Measurements from ENCODE around the gene ANXA5. TPM values are rescaled to one million over a fixed set of nuclear protein-coding genes. Genes with fewer than 3 reads are reported as not detected.

The ANXA5 gene
- total and polyA plus RNA-seq, 12 donors = 209 to 654 (median 401) TPM

DNA sequence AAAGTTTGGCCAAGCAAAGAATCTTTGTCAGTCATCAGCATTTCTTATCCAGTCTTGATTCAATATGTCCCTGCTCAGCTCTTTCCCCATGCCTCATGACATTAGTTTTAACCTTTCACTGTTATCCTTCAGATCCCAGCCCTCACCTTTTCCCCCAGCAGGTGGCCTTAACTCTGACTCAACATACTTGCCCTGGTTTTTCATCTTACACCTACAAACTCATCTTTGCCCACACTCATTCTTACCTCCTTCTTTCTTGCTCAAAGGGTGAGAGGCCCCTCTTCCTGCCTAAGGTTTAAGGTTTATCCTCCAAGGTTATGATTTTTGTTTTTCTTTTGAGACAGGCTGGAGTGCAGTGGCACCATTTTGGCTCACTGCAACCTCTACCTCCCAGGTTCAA lies 10.6 kb upstream of the ANXA5 start:
- H3K4me3 ChIP-seq = no peak overlapping the region
- no peaks in the 10 kb centered on the region for H3K27me3 ChIP-seq
- H3K27ac ChIP-seq = no peak overlapping the region
- DNase-seq = no peak
- intact Hi-C loops (cut with DNase I) = no loop called here
- no peaks in the 10 kb centered on the region for H3K9me3 ChIP-seq (replicated peaks in 1 of 3)
- no peak for TF ChIP-seq CTCF (IDR thresholded peaks at IDR 0.05)
- no peak for TF ChIP-seq POLR2A (IDR thresholded peaks at IDR 0.05)
- peaks cover 10 to 12% of the 10 kb centered on the region in 2 donors for H3K4me1 ChIP-seq (replicated peaks in 1 of 2)
- no peaks in the 10 kb centered on the region for H3K36me3 ChIP-seq (replicated peaks in 1 of 2)

DNA sequence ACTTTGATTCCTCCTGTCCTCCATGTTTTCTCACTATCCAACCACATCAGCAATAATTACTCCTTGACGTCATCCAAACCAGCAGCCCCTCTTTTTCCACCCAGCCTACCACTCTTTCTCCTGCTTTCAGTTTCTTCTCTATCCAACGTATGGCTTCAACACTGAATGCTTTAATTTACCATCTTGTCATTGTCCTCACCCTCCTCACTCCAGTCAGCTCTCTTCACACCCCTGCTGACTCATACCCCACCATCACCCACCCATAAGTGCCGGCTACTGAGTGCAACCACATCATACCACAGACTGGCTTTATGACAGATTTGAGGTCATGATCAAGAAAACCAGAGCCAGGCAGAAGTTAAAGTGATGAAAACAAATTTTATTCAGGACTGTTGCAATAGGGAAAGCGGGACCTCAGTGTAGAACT lies 9.8 kb upstream of the ANXA5 start:
- Histone ChIP-seq H3K27me3 (no peaks in the 10 kb centered on the region), H3K9me3 (replicated peaks in 1 of 3) (no peaks in the 10 kb centered on the region), H3K36me3 (replicated peaks in 1 of 2) (no peaks in the 10 kb centered on the region), H3K4me3 (no peak overlapping the region), H3K4me1 (replicated peaks in 1 of 2) (peaks cover 3 to 6% of the 10 kb centered on the region in 2 donors), H3K27ac (no peak overlapping the region)
- TF ChIP-seq POLR2A (IDR thresholded peaks at IDR 0.05) = no peak
- no peak for TF ChIP-seq CTCF (IDR thresholded peaks at IDR 0.05)
- intact Hi-C loops (cut with DNase I) = no loop called here
- WGBS, 4 donors = 63 to 79% (median 72%) methylated on average over 4 of the region's 4 CpGs
- no peak for DNase-seq

GRCh38 chr4:121705521-121705920 lies 8.7 kb upstream of the ANXA5 start:
- H3K9me3 ChIP-seq (replicated peaks in 1 of 3) = no peaks in the 10 kb centered on the region
- TF ChIP-seq POLR2A (IDR thresholded peaks at IDR 0.05) (no peak), CTCF (IDR thresholded peaks at IDR 0.05) (no peak)
- H3K4me3 ChIP-seq = no peak overlapping the region
- H3K4me1 ChIP-seq (replicated peaks in 1 of 2) = peaks cover 0 to 6% of the 10 kb centered on the region in 2 donors
- no peak for DNase-seq
- no peaks in the 10 kb centered on the region for H3K36me3 ChIP-seq (replicated peaks in 1 of 2)
- 68 to 80% (median 74%) methylated on average over 6 of the region's 6 CpGs for WGBS, 4 donors
- H3K27ac ChIP-seq = no peak overlapping the region
- H3K27me3 ChIP-seq = no peaks in the 10 kb centered on the region
- intact Hi-C loops (cut with DNase I) = no loop called here

- Histone ChIP-seq H3K27ac (no peak overlapping the region), H3K36me3 (replicated peaks in 1 of 2) (no peaks in the 10 kb centered on the region), H3K4me3 (no peak overlapping the region), H3K27me3 (no peaks in the 10 kb centered on the region), H3K4me1 (replicated peaks in 1 of 2) (peaks cover 8% of the 10 kb centered on the region in 2 donors), H3K9me3 (replicated peaks in 1 of 3) (no peaks in the 10 kb centered on the region)
- 89 to 95% (median 91%) methylated on average over 4 of the region's 4 CpGs for WGBS, 4 donors
- intact Hi-C loops (cut with DNase I) = no loop called here
- no peak for DNase-seq
- no peak for TF ChIP-seq POLR2A (IDR thresholded peaks at IDR 0.05)
- no peak for TF ChIP-seq CTCF (IDR thresholded peaks at IDR 0.05)
These were observed 5.4 kb upstream of the ANXA5 start for GRCh38 chr4:121702136-121702535.
